Peyer's patch (tissue), 4 donors: ENCODE data around the gene SAMHD1.

Source experiments
- CTCF ChIP-seq, 6 experiments: fragments of 450-650 bp in 4 of 6; fragments of 200-600 bp in 2 of 6; sonication (generic) in 1 of 6; IDR thresholded peaks; one replicate each; pipeline ENCODE4 v1.5.1; 2017 to 2019; ENCODE audit warnings: antibody characterized with exemption in 6 of 6, mild to moderate bottlenecking in 3 of 6, moderate library complexity in 1 of 6
- POLR2A ChIP-seq, 2 donors: fragments of 450-650 bp; IDR thresholded peaks; one replicate each; pipeline ENCODE4 v1.5.1; 2017; ENCODE audit warnings: antibody characterized with exemption in 2 of 2, mild to moderate bottlenecking in 2 of 2, moderate library complexity in 2 of 2

GRCh38 chr20:36849333-36850065, 102.0 kb downstream of the SAMHD1 start:
- no peak for TF ChIP-seq CTCF (IDR thresholded peaks at IDR 0.05)
- TF ChIP-seq POLR2A (IDR thresholded peaks at IDR 0.05), result no peak
